DMS53 treated with DMSO at 0.1 percent for 48 hours (cell line): Measurements from ENCODE around the gene HTRA1.

Experiments used
- DNase-seq: peaks from one replicate; lab custom pipeline; 2025; ENCODE audit not compliant: unreplicated experiment; lab: John Stamatoyannopoulos, UW

Gene HTRA1

DNA sequence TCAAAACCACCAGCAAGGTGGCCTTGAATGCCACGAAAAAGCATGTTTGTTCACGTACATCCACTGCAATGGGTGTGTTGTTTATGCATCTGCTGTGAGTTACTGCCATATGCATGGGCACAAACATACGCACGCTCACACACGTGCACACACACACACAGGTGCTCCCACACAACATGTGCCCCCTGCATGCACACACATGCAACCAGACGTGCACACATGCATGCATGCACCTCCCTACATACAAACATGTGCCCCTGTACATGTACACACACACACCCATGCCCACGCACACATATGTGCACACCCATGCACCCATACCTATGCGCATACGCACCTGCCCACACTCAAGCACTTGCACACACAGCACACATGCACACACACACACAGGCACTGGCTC lies 89.1 kb downstream of the HTRA1 start:
- DNase-seq, result no peak

DNA sequence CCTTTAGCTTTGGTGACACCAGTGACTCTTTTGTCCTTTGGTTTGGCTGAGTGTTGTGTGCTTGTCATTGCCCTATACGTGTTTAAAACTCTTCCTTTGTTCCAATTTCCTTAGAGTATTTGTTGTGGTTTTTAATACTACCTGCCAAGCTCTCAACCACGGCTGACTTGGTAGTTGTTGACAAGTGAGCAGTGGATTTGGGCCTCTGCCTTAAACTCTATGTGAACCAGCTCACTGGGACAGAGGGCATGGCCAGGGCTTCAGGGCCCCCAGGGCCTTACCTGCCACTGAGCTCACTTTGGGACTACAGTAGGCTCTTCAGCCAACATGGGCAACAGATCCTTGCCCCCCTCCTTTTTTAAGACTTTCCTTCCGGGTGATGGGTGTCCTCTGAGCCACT lies 89.6 kb downstream of the HTRA1 start:
- DNase-seq, result no peak

DNA sequence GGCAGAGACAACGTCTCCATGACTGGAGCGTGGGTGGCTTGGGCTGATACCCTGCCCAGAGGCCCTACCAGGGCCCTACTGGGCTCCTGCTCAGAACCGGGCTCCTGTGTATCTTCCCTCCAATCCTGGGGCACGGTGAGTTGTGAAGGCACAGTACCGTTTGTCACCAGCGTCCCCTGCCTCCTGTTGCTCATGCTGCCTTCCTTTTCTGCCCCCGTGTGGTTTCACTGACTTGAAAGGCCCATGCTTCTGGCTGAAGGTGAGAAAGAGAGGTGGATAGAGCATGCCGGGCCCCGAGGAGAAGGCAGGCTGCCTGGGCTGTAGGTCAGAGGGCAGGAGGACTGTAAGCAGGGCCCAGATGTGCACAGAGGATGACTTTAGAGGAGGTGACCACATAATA lies 90.1 kb downstream of the HTRA1 start:
- DNase-seq, result no peak

DNA sequence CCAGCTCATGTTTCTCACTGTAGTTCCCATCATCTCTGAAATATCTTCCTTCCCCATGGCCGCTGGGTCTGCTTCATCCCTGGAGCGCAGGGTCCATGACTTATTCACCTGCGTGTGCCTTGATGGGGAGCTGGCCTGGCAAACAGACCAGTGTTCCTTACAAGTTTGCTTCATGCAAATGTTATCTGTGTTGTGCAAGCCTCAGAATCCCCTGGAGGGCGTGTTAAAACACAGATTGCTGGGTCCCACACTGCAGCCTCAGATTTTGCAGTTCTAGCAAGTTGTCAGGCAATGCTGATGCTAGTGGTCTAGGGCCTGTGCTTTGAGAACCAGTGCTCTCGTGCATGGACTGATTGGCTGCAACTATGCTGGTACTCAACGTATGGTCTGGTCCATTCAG lies 92.0 kb downstream of the HTRA1 start:
- DNase-seq, result no peak

DNA sequence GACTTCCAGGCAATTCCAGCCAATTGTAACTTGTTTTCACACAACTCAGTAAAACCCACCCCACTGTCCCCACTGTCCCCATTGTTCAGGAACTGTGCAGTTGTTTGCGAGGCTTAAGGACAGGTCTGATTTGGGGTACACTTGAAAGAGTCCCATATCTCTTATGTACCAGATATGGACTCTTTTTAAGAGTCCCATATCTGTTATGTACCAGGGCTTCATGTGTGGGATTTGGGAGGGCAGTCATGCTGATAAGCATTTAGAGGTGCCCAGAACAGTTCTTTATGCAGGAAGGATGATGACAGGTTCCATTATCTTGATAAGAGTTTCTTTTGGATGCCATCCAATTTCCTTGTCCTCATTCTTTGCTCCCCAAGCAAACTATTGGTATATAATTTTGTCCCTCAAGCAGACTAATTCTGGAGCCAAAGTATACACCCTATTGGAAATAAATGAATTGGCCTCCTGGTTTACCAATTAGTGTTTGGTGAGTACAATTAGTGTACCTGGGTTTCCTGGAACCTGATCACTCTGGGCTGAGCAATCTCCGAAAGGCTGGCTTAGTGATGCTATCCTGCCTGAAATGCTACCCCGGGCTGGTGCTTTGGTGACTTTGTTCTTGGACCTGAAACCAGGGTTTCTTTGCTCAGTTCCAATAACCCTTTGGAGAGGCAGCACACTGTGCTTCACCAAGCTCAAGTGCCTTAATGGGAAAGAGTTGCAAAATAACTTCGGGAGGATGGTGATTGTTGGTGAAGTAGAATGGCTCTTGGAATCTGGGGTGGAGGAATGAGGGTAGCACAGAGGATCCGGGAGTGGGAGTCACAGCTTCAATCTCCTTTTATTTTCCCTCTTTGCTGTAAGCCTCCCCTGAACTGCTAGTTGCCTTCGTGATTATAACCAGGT lies 93.0 kb downstream of the HTRA1 start:
- peak; percentile 1 for DNase-seq

DNA sequence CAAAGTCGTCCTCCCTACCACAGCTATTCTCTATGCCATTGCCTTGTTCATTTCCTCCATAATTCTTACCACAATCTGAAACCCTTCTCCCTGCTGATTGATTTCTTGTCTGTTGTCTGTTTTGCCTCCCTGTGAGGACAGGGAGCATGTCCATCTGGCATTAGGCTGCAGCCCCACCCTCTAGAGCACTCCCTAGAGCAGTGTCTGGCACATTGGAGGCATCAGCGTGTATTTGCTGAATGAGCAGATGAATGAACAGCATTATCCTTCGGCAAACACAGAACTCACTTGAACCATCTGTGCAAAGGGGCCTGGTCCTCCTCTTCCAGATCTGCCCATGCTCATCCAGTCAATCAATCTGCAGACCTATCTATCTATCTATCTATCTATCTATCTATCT lies 94.1 kb downstream of the HTRA1 start:
- peak; percentile 80 for DNase-seq

DNA sequence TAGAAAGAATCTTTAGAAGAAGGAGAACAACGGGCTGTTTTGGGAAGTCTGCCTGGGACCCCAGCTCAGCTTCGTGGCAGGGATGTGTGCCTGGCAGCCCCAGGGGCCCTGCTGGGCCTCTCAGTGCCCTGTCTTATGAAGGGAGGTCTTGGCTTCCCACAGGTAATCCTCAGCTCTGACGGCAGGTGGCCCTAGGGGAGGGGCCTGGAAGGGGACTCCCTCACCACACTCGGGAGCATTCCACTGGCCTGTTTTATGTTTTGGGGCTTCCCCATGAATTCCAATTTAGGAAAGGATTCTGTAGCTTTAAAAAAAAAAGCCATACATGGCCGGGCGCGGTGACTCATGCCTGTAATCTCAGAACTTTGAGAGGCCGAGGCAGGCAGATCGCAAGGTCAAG lies 96.2 kb downstream of the HTRA1 start:
- DNase-seq, result no peak

DNA sequence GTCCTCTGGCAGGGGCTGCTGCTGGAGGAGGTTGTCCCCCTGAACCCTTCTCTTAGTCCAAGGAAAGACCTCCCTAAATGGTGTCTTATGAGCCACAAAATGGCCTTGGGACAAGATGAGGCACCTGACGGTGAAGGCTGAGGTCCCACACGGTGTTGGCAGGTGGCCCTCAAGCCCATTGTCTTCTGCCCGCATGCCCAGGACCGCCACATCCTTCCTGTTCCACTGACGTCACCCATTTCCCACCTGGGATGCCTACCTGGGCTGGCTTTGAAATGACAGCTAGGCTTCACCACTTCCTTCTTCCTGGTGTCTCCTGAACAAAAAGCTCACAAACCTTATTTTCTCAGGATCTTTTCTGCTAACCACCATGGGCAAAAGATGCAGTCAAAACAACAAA lies 97.1 kb downstream of the HTRA1 start:
- no peak for DNase-seq

DNA sequence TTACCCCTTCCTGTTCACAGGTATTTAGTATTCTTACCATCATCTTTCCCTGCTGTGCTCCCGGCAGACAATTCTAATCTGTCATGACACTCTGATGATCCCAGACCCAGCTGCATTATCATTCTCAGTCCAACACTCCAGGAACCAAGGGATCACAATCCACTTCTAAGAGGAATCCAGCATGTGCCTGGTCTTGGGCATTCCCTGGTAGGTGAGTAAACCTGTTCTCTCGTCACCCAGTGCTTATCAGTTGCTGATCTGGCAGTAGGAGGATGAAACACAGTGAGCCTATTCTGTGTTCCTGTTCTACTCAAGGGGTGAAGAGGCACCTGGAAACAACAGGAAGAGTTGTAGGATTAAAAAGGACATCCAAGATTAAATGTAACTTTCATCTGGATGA lies 97.9 kb downstream of the HTRA1 start:
- DNase-seq, result no peak

DNA sequence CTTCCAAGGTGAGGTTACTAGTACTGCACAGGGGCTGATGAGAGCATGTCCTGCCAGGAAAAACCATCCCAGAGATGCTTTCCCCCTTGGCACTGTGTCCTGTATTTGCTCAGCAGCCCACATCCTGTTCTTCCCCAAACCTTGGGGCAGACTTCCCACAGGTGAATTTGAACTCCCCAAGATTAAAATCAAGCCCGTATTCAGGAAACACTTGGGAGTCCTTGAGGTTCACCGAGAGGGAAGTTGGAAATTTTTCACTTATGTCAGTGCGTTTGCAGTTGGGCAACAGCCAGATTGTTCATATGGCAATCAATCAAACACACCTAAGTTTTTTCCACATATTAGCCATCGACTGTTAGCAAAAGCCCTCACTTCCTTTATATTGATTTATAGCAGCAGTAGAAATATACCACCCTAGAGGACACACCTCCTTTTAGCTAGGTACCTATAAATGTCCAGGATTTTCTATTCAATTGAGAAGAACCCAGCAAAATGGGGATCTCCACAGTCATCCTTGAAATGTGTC lies 99.0 kb downstream of the HTRA1 start, which contains the start of gene DMBT1:
Gene DMBT1 (plus strand): TSS at position 476 of the 526 bp plus-strand sequence. CDS start 17 bp downstream, at position 493.
- no peak for DNase-seq

DNA sequence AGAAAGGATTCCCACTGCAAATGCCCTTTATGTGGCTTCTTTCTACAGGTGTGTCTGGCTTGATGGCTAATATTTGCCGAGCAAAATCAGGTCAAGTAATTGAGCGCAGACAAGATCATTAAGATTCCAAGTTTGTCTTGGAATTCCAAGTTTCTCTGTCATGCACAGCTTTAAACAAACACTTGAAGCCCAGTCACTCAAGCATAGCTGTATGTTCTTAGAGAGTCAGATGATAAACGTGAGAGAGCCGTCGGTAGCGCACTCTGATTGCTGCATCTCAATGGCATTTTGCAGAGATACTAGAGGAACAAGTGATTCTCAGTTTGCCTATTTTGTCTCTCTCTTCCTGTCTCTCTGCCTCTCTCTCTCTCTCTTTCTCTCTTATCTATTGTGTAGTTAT lies 99.9 kb downstream of the HTRA1 start:
- DNase-seq, result peak; percentile 7

DNA sequence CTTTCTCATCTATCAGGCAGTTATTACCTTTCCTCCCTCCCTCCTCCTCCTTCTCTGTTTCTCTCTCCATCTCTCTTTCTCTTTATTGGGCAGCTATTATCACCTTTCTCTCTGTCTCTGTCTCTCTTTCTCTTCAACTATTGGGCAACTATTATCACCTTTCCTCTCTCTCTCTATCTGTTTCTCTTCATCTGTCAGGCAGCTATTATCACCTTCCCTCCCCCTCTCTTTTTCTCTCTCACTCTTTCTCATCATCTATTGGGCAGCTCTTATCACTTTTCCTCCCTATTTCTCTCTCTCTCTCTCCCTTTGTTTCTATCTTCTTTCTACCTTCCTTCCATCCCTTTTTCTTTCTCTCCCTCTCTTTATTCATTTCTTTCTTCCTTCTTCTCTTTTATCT lies 100.4 kb downstream of the HTRA1 start:
- no peak for DNase-seq
